Measurements from ENCODE around the gene MMP2.

MMP2 gene

GRCh38 chr16:55470533-55471371 is 8.2 kb upstream of the MMP2 start:
- WGBS (ENCODE audit: extremely low coverage, insufficient coverage, low lambda C conversion rate), result no CpG with 5 or more reads among the region's 7 CpGs
- peak overlapping the region; percentile 78 for H3K27ac ChIP-seq (ENCODE audit: low read depth, low read length)
- H3K4ac ChIP-seq (ENCODE audit: low read depth, low read length), result peak overlapping the region; percentile 41
- no peak overlapping the region for H4K8ac ChIP-seq (ENCODE audit: low read depth, low read length)
- peak overlapping the region; percentile 51 for H2BK5ac ChIP-seq (ENCODE audit: low read length)
- peak overlapping the region; percentile 52 for H4K5ac ChIP-seq (ENCODE audit: low read length)
- H3K18ac ChIP-seq (ENCODE audit: low read length), result no peak overlapping the region
- peak overlapping the region; percentile 22 for H3K56ac ChIP-seq (ENCODE audit: low read length)
- H3K4me3 ChIP-seq (ENCODE audit: low read length), result no peak overlapping the region
- no peak overlapping the region for H3K9ac ChIP-seq (ENCODE audit: low read length)
- H2AK5ac ChIP-seq (ENCODE audit: low read length), result no peak overlapping the region
- H3K4me1 ChIP-seq (ENCODE audit: control insufficient read depth, low read depth, low read length), result peaks cover 19% of the 10 kb centered on the region
- no peak overlapping the region for H3K23ac ChIP-seq (ENCODE audit: low read length)
- H2BK15ac ChIP-seq (replicated peaks; ENCODE audit: low read depth), result no peak overlapping the region
- H3K27me3 ChIP-seq (ENCODE audit: insufficient read depth, low read length, poor library complexity), result no peaks in the 10 kb centered on the region
- no peak overlapping the region for H2BK120ac ChIP-seq (ENCODE audit: low read depth, low read length)
- H3K79me1 ChIP-seq (ENCODE audit: low read length), result no peaks in the 10 kb centered on the region
- peak; percentile 83 for DNase-seq
- no peaks in the 10 kb centered on the region for H3K36me3 ChIP-seq (ENCODE audit: control insufficient read depth, insufficient read depth, low read length)
- H3K4me2 ChIP-seq (ENCODE audit: low read length), result no peak overlapping the region
- no peaks in the 10 kb centered on the region for H3K79me2 ChIP-seq (ENCODE audit: control insufficient read depth, insufficient read depth, low read length)

GRCh38 chr16:55471448-55472097 is 7.4 kb upstream of the MMP2 start:
- H3K79me2 ChIP-seq (ENCODE audit: control insufficient read depth, insufficient read depth, low read length), result no peaks in the 10 kb centered on the region
- no peak overlapping the region for H2BK5ac ChIP-seq (ENCODE audit: low read length)
- H3K18ac ChIP-seq (ENCODE audit: low read length), result peak overlapping the region; percentile 23
- H3K23ac ChIP-seq (ENCODE audit: low read length), result no peak overlapping the region
- WGBS (ENCODE audit: extremely low coverage, insufficient coverage, low lambda C conversion rate), result no CpG with 5 or more reads among the region's 4 CpGs
- no peak overlapping the region for H3K4me3 ChIP-seq (ENCODE audit: low read length)
- H4K5ac ChIP-seq (ENCODE audit: low read length), result no peak overlapping the region
- H3K56ac ChIP-seq (ENCODE audit: low read length), result no peak overlapping the region
- H4K8ac ChIP-seq (ENCODE audit: low read depth, low read length), result no peak overlapping the region
- no peak overlapping the region for H2AK5ac ChIP-seq (ENCODE audit: low read length)
- no peak overlapping the region for H3K9ac ChIP-seq (ENCODE audit: low read length)
- peak overlapping the region; percentile 78 for H3K27ac ChIP-seq (ENCODE audit: low read depth, low read length)
- H3K36me3 ChIP-seq (ENCODE audit: control insufficient read depth, insufficient read depth, low read length), result no peaks in the 10 kb centered on the region
- H3K79me1 ChIP-seq (ENCODE audit: low read length), result no peaks in the 10 kb centered on the region
- H3K4me1 ChIP-seq (ENCODE audit: control insufficient read depth, low read depth, low read length), result peaks cover 20% of the 10 kb centered on the region
- H2BK120ac ChIP-seq (ENCODE audit: low read depth, low read length), result no peak overlapping the region
- no peak overlapping the region for H3K4ac ChIP-seq (ENCODE audit: low read depth, low read length)
- H3K27me3 ChIP-seq (ENCODE audit: insufficient read depth, low read length, poor library complexity), result no peaks in the 10 kb centered on the region
- H3K4me2 ChIP-seq (ENCODE audit: low read length), result no peak overlapping the region
- DNase-seq, result peak; percentile 75
- H2BK15ac ChIP-seq (replicated peaks; ENCODE audit: low read depth), result no peak overlapping the region

- no peak for DNase-seq
- Histone ChIP-seq H3K27me3 (ENCODE audit: insufficient read depth, low read length, poor library complexity) (no peaks in the 10 kb centered on the region), H3K79me1 (ENCODE audit: low read length) (no peaks in the 10 kb centered on the region), H3K27ac (ENCODE audit: low read depth, low read length) (peak overlapping the region; percentile 17), H2BK5ac (ENCODE audit: low read length) (no peak overlapping the region), H4K8ac (ENCODE audit: low read depth, low read length) (no peak overlapping the region), H2AK5ac (ENCODE audit: low read length) (no peak overlapping the region), H3K23ac (ENCODE audit: low read length) (no peak overlapping the region), H3K4me1 (ENCODE audit: control insufficient read depth, low read depth, low read length) (peaks cover 19% of the 10 kb centered on the region), H3K9ac (ENCODE audit: low read length) (no peak overlapping the region), H3K79me2 (ENCODE audit: control insufficient read depth, insufficient read depth, low read length) (no peaks in the 10 kb centered on the region), H3K4ac (ENCODE audit: low read depth, low read length) (no peak overlapping the region), H3K18ac (ENCODE audit: low read length) (no peak overlapping the region), H2BK15ac (replicated peaks; ENCODE audit: low read depth) (no peak overlapping the region), H4K5ac (ENCODE audit: low read length) (no peak overlapping the region), H2BK120ac (ENCODE audit: low read depth, low read length) (peak overlapping the region; percentile 23), H3K36me3 (ENCODE audit: control insufficient read depth, insufficient read depth, low read length) (no peaks in the 10 kb centered on the region), H3K56ac (ENCODE audit: low read length) (no peak overlapping the region), H3K4me2 (ENCODE audit: low read length) (no peak overlapping the region), H3K4me3 (ENCODE audit: low read length) (no peak overlapping the region)
- WGBS (ENCODE audit: extremely low coverage, insufficient coverage, low lambda C conversion rate), result no CpG with 5 or more reads among the region's 2 CpGs
Measured at GRCh38 chr16:55473587-55473986, 5.4 kb upstream of the MMP2 start.

- H3K18ac ChIP-seq (ENCODE audit: low read length), result peak overlapping the region; percentile 69
- H3K4ac ChIP-seq (ENCODE audit: low read depth, low read length), result peak overlapping the region; percentile 58
- no peak overlapping the region for H3K4me3 ChIP-seq (ENCODE audit: low read length)
- no peak overlapping the region for H2BK15ac ChIP-seq (replicated peaks; ENCODE audit: low read depth)
- no peaks in the 10 kb centered on the region for H3K36me3 ChIP-seq (ENCODE audit: control insufficient read depth, insufficient read depth, low read length)
- H3K4me2 ChIP-seq (ENCODE audit: low read length), result no peak overlapping the region
- no peak overlapping the region for H2BK120ac ChIP-seq (ENCODE audit: low read depth, low read length)
- no peaks in the 10 kb centered on the region for H3K27me3 ChIP-seq (ENCODE audit: insufficient read depth, low read length, poor library complexity)
- H3K23ac ChIP-seq (ENCODE audit: low read length), result no peak overlapping the region
- H3K9ac ChIP-seq (ENCODE audit: low read length), result no peak overlapping the region
- no peaks in the 10 kb centered on the region for H3K79me1 ChIP-seq (ENCODE audit: low read length)
- no peak overlapping the region for H4K8ac ChIP-seq (ENCODE audit: low read depth, low read length)
- H2AK5ac ChIP-seq (ENCODE audit: low read length), result peak overlapping the region; percentile 87
- WGBS (ENCODE audit: extremely low coverage, insufficient coverage, low lambda C conversion rate), result no CpG with 5 or more reads among the region's 3 CpGs
- no peaks in the 10 kb centered on the region for H3K79me2 ChIP-seq (ENCODE audit: control insufficient read depth, insufficient read depth, low read length)
- H4K5ac ChIP-seq (ENCODE audit: low read length), result no peak overlapping the region
- peak overlapping the region; percentile 0 for H3K27ac ChIP-seq (ENCODE audit: low read depth, low read length)
- peaks cover 16% of the 10 kb centered on the region for H3K4me1 ChIP-seq (ENCODE audit: control insufficient read depth, low read depth, low read length)
- H2BK5ac ChIP-seq (ENCODE audit: low read length), result peak overlapping the region; percentile 81
- H3K56ac ChIP-seq (ENCODE audit: low read length), result peak overlapping the region; percentile 62
- peak; percentile 30 for DNase-seq
Measured at GRCh38 chr16:55474821-55475220, 4.2 kb upstream of the MMP2 start.

GRCh38 chr16:55475919-55476318 is 3.1 kb upstream of the MMP2 start:
- Histone ChIP-seq H2BK5ac (ENCODE audit: low read length) (peak overlapping the region; percentile 28), H3K79me2 (ENCODE audit: control insufficient read depth, insufficient read depth, low read length) (peaks cover 6% of the 10 kb centered on the region), H3K4me3 (ENCODE audit: low read length) (no peak overlapping the region), H3K27ac (ENCODE audit: low read depth, low read length) (no peak overlapping the region), H2AK5ac (ENCODE audit: low read length) (no peak overlapping the region), H3K4ac (ENCODE audit: low read depth, low read length) (no peak overlapping the region), H3K9ac (ENCODE audit: low read length) (no peak overlapping the region), H4K8ac (ENCODE audit: low read depth, low read length) (no peak overlapping the region), H3K56ac (ENCODE audit: low read length) (peak overlapping the region; percentile 47), H3K27me3 (ENCODE audit: insufficient read depth, low read length, poor library complexity) (no peaks in the 10 kb centered on the region), H3K36me3 (ENCODE audit: control insufficient read depth, insufficient read depth, low read length) (no peaks in the 10 kb centered on the region), H3K4me1 (ENCODE audit: control insufficient read depth, low read depth, low read length) (peaks cover 13% of the 10 kb centered on the region), H3K4me2 (ENCODE audit: low read length) (no peak overlapping the region), H4K5ac (ENCODE audit: low read length) (peak overlapping the region; percentile 2), H2BK15ac (replicated peaks; ENCODE audit: low read depth) (no peak overlapping the region), H3K79me1 (ENCODE audit: low read length) (no peaks in the 10 kb centered on the region), H2BK120ac (ENCODE audit: low read depth, low read length) (no peak overlapping the region), H3K18ac (ENCODE audit: low read length) (no peak overlapping the region), H3K23ac (ENCODE audit: low read length) (no peak overlapping the region)
- no CpG with 5 or more reads among the region's 5 CpGs for WGBS (ENCODE audit: extremely low coverage, insufficient coverage, low lambda C conversion rate)
- DNase-seq, result peak; percentile 19

Data from mesendoderm (in vitro differentiated cells).